Stimulated activated CD4-positive, alpha-beta T cell treated with anti-CD3 and anti-CD28 coated beads, Interleukin-12 subunit alpha, Interleukin-12 subunit beta, amount 100 ng/mL, for 24 hours (primary cell): ENCODE results near the gene HTR2B.
"Not testable (repeated sequence)": the region's sequence is repeated elsewhere in the genome, so short reads cannot be mapped to it uniquely, and the experiment has no call there.

ENCODE experiments used
- DNase-seq, 2 experiments: peaks; one replicate each; pipeline ENCODE4 v3.0.0-alpha.2; 2020; ENCODE audit warnings: low read depth in 2 of 2

HTR2B gene

DNA sequence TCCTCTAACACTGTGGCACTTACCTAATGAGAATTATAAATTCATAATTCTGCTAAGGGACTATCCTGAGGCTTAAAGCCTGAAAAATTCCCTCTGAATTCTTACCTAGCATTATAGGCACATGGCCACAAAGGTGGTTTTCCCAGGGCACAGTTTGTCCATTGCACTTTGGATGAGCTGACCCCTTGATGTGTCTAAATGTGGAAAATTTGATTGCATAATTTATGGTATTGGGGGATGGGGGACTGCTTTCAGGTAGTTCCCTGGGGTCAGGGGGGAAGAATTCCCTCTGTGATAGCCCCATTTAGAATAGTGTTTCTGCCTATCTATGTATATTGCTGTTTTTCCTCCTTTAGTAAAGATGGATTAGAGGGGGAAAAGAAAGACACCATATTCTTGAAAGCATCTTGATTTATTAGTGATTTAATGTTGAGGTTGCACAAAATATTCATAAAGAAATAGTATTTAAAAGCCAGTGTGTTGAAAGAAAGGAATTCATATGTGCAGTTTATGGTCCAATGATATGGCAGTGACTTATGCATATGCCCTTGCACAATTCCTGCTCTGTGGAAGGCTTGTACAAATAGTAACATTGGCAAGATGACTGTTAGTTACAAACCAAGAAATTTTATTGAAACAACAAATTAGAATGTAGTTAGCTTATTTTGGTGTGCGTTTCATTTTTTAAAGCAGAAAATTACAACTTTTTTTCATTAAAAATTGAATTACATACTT is 8.7 kb upstream of the HTR2B start:
- DNase-seq = no peak

DNA sequence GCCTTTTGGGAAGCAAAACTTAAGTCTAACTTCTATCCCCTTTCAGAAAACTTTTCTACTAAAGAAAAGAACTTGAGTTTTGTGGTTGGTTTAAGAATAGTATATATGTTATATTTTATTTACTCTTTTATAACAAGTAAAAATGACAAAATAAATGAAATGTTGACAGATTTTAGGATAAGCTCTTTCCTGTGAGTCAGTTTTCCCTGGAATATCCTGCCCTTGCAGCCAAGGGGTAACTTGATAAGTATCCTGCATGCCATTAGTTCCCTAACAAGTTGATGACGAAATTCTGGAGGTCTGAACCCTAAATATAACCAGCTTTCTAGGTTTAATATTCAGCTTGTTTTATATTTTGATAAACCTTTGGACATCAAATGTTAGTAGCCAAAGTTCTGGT is 7.3 kb upstream of the HTR2B start:
- no peak for DNase-seq

DNA sequence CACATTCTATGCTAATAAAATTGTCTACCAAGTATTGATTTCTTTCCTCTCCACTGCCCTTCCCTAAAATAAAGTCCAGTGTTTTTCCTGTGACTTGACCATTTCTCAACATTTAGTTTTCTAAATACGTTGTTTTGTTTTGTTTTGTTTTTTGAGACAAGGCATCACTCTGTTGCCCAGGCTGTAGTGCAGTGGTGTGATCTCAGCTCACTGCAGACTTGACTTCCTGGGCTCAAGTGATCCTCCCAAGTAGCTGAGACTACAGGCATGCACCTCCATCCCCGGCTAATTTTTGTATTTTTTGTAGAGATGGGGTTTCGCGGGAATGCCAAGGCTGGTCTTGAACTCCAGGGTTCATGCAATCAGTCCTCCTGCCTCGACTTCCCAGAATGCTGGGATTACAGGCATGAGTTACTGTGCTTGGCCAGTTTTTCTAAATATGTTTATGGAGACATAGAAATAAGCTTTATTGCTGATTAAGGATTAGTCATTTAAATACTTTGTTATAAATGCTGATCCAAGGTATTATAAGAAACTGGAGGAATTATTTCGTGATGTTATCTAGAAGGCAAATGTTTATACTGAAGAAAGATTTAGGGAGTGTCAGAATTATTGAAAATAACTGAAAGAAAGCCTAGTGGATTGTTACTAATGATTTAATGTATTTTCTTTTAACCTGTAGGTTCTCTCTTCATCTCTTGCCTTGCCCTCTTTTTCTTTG is 5.7 kb upstream of the HTR2B start:
- DNase-seq = no peak

DNA sequence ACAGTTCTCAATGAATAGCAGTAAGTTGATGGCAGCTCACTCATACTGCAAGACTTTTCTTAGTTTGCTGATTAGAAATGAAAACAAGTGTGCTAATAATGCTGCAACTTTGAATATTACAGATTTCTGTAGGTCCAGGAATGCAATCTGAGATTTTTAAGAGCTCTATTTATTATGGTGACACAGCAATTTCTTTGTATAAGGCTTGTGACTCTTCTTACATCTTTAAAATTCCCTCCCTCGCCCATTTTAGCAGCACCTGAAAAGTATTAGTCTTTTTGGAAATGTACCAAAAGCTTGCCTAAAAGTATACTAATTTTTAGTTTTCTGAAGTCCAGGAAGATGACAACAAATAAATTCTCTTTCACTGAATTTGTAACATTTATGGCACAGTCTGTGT is 4.4 kb upstream of the HTR2B start:
- DNase-seq = no peak

DNA sequence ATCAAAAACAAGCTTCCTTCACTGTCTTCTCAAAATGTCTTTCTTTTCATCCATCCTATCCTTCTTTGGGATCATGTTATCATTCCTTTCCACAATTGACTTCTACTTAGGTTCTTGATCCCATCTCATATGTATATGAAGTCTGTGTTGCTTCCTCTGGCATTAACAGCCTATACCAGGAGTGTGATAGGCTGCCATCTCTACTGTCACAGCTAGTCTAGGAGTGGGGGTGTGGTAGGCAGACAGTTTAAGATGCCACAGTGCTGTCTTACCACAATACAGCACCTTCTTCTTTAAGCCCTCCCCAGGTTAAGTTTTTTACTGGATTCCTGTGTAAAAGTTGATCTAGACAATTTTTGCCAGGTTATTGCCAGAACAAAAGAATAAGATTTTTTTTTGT is 3.7 kb upstream of the HTR2B start:
- no peak for DNase-seq

DNA sequence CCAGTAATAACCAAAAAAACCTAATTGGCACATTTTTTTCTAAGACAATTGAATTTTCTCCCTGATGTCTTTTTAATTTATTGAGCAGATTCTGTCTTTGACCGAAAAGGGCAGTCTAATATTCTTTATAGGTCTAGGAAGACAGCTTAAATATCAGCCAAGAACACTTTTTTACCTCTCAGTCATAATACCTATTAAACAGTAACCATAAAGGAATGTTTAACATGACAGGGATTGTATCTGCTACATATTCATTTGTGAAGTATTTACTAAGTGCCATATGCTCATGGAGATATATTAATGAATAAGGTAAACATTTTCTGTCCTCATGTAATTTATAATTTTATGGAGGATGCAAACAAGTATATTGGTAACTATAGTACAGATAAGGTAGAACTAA is 3.1 kb upstream of the HTR2B start:
- no peak for DNase-seq

DNA sequence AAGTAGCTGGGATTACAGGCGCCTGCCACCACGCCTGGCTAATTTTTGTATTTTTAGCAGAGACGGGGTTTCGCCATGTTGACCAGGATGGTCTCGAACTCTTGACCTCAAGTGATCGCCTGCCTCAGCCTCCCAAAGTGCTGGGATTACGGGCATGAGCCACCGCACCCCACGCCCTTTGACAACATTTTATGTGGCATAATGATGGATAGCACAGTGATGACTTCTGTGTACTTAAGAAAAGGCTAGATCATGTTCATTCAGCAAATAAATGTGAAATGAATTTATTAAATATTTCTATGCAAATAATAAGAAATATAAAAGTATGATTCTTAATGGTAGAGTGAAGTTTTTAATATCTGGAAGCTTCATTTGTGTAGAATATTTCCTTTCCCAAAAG is 2.6 kb upstream of the HTR2B start:
- DNase-seq = no peak

DNA sequence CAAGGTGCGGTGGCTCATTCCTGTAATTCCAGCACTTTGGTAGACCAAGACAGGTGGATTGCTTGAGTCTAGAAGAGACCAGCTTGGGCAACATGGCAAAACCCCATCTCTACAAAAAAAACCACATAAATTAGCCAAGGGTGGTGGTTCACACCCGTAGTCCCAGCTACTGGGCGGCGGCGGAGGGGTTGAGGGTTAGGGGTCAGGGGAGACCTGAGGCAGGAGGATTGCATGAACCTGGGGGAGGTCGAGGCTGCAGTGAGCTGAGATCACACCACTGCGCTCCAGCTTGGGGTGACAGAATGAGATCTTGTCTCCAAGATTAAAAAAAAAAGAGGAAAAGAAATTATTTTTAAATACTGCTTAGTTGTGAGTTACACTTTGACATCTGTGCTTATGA is 1.3 kb upstream of the HTR2B start:
- no peak for DNase-seq

DNA sequence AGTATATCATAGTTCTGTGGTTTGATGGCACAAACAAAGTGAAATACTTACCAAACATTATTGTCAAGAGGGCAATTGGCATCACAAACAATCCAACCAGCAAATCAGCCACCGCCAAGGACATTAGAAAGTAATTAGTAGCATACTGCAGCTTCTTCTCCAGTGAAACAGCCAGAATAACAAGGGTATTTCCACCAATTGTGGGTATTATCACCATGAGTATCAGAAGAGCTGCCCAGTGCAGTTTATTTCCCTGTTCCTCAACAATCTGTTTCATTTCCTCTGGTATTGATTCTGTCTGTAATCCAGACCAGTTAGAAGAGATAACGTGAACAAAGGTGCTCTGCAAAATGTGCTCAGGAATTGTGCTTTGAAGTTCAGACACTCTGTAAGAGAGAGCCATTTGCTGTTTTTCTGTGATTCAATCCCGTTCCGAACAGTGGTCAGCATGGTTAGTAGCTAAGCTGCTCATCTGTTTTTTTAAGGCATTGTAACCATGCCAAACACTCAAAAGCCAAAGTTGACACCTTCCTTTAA is 1.4 kb downstream of the HTR2B start:
- no peak for DNase-seq

DNA sequence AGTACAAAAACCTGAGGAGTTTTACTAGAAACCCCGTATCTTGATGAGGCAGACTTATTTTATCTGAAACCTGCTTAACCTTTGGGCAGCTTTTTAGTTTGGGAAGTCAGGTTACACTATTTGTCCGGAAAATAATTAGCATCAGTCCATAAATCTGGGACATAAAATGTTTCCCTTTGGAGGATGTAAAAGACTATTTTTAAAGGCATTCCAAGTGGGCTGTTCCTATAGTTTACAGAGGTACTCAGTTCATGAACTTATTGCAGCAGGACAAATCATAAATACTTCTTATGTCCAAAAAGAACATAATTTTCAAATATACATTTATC is 6.3 kb downstream of the HTR2B start:
- DNase-seq = no peak

DNA sequence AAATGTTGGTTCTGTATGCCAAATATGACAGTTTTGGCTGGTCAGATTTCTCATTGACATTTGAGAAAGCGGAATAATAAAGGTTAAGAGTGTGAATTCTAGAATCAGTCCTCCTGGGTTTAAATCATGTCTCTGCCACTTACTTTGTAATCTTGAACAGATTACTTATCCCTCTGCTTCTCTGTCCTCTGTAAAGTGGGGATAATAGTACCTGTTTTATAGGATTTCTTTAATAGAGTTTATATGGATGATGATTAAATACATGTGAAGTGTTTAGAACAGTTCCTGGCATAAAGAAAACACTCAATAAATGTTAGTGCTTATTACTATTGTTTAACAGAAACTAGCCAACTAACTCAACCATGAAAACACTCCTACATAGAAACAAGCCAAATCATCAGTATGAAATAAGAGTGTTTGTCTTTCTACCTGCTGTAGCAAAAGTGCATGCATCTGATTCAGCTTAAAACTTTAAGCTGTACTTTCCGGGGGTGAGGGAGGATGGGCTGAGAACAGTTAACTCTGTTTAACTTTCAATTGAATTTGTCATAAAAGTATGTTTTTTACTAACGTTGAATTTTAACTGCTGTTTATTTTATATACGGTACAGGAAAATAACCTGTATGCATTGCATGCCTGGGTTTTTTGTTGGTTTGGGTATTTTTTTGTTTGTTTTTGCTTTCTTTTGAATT is 6.8 kb downstream of the HTR2B start:
- no peak for DNase-seq

DNA sequence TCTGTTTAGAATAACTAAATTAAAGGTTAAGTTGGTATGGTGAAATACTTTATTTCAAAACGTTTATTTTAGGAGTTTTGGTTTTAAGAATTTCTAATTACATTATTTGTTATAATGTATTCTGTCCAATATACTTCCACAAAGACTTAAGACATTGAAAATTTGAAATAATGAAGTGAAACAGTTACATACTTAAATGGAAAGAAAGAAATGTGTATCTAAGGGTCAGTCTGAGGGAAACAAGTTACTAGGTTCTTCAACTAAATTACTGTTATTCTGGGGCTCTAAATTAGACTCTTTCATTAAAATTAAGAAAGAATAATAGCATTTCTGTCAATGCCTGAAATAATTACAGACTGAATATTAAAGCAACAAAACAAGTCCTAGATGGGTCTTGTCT is 7.7 kb downstream of the HTR2B start:
- no peak for DNase-seq

DNA sequence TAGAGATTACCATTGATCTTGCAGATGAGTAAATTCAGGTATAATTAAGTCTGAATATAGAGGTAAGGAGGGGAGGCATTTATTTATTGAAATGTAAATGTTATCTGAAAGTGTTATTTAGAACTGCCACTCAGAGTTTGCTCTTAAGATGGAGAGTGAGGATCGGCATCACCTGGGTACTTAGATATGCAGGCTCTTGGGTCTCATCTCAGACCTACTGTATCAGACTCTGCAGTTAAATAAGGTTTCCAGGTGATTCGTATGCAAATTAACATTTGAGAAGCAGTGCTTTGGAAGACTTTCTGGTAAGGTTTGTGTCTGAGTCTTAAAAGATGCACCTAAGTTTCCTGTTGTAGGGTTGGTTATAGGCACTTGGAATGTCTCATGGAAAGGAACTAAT is 9.2 kb downstream of the HTR2B start:
- no peak for DNase-seq

DNA sequence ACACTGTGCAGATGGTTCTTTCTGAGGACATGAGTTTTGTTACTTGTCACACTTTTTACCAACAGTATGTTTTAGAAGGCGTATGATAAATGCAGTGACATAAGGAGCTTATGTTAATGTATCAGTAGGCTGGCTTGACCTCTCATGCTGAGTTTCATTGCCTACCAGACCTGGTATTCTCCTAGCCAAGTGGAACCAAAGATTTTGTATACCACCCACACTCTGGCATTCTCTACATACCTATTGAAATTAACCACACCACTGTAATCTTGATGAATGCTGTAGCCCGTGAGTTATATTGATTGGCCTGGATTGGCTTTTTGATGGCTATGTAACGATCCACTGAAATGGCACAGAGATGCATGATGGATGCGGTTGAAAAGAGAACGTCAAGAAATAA is 11.4 kb downstream of the HTR2B start:
- no peak for DNase-seq

DNA sequence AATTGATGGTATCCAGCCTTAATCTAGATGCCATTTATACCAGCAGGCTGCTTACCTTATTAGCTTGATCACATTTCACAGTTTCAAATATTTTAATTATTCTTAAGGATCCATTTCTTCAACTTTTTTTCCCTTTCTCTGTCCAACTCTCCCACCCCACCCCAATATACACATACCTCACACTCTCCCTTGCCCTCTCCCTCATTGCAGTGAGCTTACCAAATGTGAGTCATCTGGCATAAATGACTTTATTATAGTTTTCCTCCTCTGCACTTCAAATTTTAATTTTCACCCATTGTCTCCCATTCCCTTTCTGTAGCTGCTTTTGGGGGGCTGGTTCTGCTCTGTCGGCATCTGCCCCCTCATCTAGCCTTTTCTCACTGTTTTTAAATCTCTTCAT is 12.9 kb downstream of the HTR2B start:
- DNase-seq = no peak

DNA sequence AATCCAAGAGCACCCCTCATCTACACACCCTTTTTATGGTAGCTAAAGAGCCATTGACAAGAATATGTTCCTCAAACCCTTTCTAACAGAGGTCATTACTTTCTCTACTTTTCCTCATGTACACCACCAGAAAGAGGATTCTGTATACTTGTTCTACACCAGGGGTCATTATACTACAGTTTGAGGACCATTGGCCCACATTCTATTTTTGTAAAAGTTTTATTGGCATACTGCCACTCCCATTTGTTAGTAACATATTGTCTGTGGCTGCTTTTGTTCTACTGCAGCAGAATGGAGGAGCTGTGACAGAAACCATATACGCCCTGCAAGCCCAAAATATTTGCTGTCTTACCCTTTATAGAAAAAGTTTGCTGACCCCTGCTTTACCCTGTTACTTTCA is 14.3 kb downstream of the HTR2B start:
- DNase-seq = no peak

DNA sequence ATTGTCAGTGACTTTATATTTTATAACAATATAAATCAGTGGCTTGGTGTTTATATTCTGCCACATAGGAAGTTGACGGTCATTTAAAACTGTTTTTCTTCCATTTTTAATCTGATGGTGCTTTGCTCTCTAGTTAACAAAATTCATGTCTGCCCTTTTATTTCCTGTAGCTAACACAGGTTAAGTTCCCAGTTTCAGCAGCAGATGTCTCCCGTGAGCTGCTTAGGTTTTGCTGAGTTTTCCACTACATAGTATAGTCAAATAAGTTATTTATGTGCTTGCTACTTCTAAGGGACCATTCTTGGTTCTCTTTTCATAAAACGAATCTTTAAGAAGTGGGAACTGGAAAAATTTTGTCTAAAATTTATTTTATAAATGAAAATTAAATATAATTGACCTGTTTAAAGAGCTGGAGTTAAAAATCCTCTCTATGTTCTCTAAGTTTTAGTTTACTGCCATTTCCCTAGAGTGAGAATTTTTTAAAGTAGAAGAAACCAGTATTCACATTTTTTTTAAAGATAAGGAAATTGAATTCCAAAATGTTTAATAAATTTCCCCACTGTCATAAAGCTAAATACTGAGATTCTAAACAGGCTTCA is 20.6 kb downstream of the HTR2B start:
- peak in 1 of 2 experiments; percentile 35 for DNase-seq

DNA sequence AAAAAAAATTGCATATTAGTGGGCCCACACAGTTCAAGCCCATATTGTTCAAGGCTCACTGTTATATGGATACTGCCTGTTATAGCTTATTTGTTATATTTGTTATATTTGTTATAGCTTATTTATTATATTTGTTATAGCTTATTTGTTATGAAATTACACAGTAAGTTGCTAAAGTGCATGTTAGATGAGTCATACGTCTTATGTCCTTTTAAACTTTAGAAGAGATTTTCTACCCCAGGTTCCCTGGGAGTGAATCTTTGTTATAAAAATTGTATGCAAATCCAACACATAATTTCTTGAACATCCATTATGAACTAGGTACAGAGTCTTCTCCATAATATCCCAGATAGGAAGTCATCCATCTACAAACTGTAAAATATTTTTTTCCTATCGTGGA is 22.1 kb downstream of the HTR2B start:
- DNase-seq = no peak

DNA sequence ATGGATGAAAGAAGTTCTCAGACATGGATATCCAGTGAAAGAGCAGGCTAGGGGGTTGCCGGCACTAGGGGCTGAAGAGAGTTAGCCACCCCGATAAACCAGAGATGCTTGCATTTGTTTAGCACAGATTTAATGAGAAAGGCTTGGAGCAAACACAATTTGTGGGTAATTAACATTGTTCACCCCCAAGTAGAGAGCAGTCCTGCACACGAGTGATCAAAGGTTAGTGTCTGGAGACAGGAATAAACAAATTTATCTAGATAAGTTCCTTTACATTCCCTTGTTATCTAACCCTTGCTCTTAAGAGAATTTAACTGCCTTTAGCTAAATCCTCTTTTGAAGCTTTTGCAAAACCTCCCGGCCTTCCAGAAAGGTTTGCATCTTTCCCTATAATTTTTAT is 23.9 kb downstream of the HTR2B start:
- DNase-seq = no peak

DNA sequence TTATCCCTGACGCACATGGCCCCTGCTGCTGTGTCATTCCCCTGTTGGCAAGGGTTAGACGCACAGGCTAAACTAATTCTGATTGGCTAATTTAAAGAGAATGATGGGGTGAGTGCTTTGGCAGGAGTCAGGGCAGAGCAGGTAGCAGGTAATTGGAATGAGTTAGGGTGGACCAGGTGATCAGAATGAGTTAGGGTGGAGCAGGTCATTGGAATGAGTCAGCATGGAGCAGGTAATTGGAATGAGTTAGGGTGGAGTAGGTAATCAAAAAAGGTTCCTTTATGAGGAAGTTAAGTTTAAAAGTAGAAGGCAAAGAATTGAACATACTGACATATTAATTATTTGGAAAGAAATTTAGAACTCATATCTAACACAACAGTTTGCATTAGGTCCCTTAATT is 24.5 kb downstream of the HTR2B start:
- DNase-seq = not testable (repeated sequence)

DNA sequence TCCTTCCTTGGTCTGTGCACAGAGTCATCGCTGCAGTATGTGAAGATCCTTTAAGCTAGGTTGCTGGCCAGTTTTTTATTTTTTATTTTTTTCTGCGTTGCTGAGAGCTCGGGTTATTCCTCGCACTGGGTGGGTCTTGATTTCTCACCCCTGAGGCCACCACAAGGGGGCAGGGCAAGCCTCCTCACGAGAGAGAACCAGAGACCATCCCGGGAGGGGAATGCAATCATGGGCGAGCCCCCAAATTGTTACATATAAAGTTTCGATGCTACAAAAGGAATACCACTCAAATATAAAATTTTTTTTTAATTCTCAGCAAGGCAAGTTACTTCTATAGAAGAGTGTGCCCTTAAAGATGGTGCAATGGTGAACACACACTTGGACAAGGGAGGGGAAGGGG is 24.9 kb downstream of the HTR2B start:
- DNase-seq = no peak

DNA sequence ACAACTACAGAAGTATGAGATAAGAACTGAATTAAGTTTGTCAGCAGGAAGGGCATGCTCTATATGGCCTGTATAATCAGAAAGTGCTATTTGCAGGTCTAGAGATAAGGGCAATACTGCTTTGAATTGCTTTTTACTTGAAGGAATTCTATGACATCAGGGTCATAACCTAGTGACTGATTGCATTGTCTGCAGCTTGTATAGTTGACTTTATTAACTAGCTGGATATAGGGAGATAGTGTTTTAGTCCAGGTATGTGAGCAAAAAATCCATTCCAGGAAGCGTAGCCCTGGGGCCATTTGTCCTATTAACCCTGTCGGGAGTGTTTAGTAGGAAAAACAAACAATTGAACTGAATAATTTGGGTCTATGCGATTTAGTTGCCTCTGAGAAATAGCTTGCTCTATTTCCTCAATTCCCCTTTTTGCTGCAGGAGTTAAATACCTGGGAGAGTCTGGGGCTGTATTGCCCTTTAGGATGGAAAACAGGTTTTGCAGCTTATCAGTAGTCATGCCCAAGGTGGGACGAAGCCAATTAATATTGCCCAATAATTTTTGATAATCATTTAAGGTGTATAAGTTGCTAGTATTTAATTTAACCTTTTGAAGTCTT is 30.0 kb downstream of the HTR2B start:
- DNase-seq = no peak
